ENCODE measurements around the gene CCDC32. TPM values are rescaled to one million over a fixed set of nuclear protein-coding genes. Genes with fewer than 3 reads are reported as not detected.
A peak's percentile ranks its signal among the peaks of the same experiment; 100 is the strongest.

CCDC32 gene
- total RNA-seq, 4 donors from 2014 or later, result 11.9 to 24.2 (median 17.2) TPM

DNA sequence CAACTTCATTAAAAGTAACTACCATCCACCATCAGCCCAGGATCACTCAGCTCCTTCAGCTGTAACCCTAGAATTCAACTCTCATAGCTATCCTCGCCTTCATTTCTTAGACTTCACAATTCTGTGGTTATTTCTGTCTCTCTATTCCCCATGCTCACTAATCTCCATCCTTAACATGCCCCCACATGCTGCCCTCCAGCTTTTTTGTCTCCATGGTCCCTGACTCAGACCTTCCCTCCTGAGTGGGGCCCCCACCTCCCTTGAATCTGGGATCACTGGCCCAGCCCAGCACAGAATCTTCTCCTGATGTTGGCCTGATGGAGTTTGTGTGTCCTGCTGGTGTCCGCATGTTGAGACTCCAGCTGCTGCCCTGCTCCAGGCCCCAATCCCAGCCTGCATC lies 52.4 kb downstream of the CCDC32 start:
- no peak for DNase-seq
- no peak for ATAC-seq
- intact Hi-C loops (cut with DNase I; ENCODE audit: low total_unique reads) (no loop called here), in situ Hi-C loops (cut with MboI; ENCODE audit: low sequenced_read_pairs in 4 of 4) (loop anchor here in 3 of 4 donors (10.0 to 25.0 kb wide), 3 partner anchors 62 to 375 kb away; partner anchors contain the start of genes RAD51 (in 1 of the 3) and VPS18 (in 1 of the 3))
- Histone ChIP-seq H3K4me1 (peaks cover 3 to 10% of the 10 kb centered on the region in 2 donors), H3K9me3 (no peaks in the 10 kb centered on the region), H3K36me3 (no peaks in the 10 kb centered on the region), H3K27me3 (no peaks in the 10 kb centered on the region), H3K4me3 (no peak overlapping the region), H3K27ac (peak overlapping the region; percentile 68 to 81 (median 74))
- TF ChIP-seq, protein P1, sequence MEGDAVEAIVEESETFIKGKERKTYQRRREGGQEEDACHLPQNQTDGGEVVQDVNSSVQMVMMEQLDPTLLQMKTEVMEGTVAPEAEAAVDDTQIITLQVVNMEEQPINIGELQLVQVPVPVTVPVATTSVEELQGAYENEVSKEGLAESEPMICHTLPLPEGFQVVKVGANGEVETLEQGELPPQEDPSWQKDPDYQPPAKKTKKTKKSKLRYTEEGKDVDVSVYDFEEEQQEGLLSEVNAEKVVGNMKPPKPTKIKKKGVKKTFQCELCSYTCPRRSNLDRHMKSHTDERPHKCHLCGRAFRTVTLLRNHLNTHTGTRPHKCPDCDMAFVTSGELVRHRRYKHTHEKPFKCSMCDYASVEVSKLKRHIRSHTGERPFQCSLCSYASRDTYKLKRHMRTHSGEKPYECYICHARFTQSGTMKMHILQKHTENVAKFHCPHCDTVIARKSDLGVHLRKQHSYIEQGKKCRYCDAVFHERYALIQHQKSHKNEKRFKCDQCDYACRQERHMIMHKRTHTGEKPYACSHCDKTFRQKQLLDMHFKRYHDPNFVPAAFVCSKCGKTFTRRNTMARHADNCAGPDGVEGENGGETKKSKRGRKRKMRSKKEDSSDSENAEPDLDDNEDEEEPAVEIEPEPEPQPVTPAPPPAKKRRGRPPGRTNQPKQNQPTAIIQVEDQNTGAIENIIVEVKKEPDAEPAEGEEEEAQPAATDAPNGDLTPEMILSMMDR (IDR thresholded peaks at IDR 0.05 in 4 of 5, conservative IDR thresholded peaks at IDR 0.05 in 1 of 5), result no peak
- no peak for TF ChIP-seq POLR2A (IDR thresholded peaks at IDR 0.05)

DNA sequence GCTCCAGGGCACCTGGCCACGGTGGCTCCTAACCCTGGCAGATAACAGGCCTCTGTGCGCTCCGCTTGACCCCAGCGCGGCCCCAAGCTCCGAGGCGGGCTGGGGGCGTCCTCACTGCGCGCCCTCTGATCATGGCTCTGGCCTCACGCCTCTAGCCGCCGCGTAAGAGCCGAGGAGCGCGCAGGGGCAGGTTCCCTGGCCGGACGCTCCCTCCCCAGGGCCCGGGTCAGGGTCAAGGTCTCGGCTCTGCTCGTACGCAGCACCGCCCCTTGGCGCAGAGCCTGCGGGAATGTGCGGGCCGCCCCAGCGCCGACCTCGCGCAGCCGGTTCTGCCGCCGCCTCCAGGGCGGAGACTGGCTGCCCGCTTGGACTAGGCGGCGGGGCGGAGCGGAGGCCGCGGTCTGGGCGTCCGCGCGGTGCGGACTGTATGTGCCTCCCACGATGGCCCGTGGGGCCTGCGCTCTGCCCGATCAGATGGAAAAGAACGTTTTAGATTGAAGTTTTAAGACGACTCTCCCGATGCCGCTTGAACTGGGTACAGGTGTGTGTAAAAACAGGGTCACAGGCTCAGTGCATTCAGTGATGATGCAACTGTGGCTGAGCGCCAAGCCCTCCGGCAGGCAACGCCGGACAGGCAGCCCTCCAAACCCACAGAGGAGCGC lies 53.2 kb downstream of the CCDC32 start:
- intact Hi-C loops (cut with DNase I; ENCODE audit: low total_unique reads), result no loop called here

DNA sequence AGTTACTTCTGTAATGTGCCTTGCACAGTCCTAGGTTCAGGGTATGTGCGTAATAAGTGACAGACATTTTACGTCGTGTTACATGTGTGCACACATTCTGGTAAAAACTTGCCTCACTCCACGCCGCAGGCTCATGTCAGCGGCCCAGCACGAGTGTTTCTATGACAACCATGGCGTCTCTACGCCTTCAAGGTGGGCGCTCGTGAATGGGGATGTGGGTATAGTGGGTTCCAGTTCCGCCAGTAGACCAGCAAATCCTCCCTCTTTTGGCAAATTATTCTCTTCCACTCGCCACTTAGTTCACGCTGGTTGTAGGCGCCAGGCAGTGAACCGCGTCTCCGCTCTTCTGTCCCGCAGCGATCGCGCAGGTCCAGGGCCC lies 53.8 kb downstream of the CCDC32 start:
- H3K27me3 ChIP-seq, result no peaks in the 10 kb centered on the region
- no peaks in the 10 kb centered on the region for H3K36me3 ChIP-seq
- H3K27ac ChIP-seq, result peak overlapping the region; percentile 68 to 81 (median 74)
- DNase-seq, result no peak
- ATAC-seq, result peak; percentile 26 to 39
- H3K9me3 ChIP-seq, result no peaks in the 10 kb centered on the region
- intact Hi-C loops (cut with DNase I; ENCODE audit: low total_unique reads) (no loop called here), in situ Hi-C loops (cut with MboI; ENCODE audit: low sequenced_read_pairs in 4 of 4) (loop anchor here in 3 of 4 donors (10.0 to 25.0 kb wide), 3 partner anchors 64 to 376 kb away; partner anchors contain the start of genes RAD51 (in 1 of the 3) and VPS18 (in 1 of the 3))
- H3K4me1 ChIP-seq, result peaks cover 6 to 20% of the 10 kb centered on the region in 2 donors
- peak overlapping the region; percentile 63 to 73 (median 69) for H3K4me3 ChIP-seq
- TF ChIP-seq POLR2A (IDR thresholded peaks at IDR 0.05), result no peak
- TF ChIP-seq, protein P1 (IDR thresholded peaks at IDR 0.05 in 4 of 5, conservative IDR thresholded peaks at IDR 0.05 in 1 of 5), result no peak

More for the DNA sequence above, 53.2 kb downstream of the CCDC32 start:
- ATAC-seq (peak; percentile 71 to 74), DNase-seq (peak; percentile 39 to 72)
- in situ Hi-C loops (cut with MboI; ENCODE audit: low sequenced_read_pairs in 4 of 4), result loop anchor here in 3 of 4 donors (10.0 to 25.0 kb wide), 3 partner anchors 63 to 376 kb away; partner anchors contain the start of genes RAD51 (in 1 of the 3) and VPS18 (in 1 of the 3)
- Histone ChIP-seq H3K27ac (peak overlapping the region; percentile 68 to 81 (median 74)), H3K9me3 (no peaks in the 10 kb centered on the region), H3K27me3 (no peaks in the 10 kb centered on the region), H3K36me3 (no peaks in the 10 kb centered on the region), H3K4me3 (peak overlapping the region; percentile 63 to 73 (median 69)), H3K4me1 (peaks cover 6 to 19% of the 10 kb centered on the region in 2 donors)
- TF ChIP-seq POLR2A (IDR thresholded peaks at IDR 0.05), result no peak
- TF ChIP-seq, protein P1 (IDR thresholded peaks at IDR 0.05 in 4 of 5, conservative IDR thresholded peaks at IDR 0.05 in 1 of 5), result no peak

DNA sequence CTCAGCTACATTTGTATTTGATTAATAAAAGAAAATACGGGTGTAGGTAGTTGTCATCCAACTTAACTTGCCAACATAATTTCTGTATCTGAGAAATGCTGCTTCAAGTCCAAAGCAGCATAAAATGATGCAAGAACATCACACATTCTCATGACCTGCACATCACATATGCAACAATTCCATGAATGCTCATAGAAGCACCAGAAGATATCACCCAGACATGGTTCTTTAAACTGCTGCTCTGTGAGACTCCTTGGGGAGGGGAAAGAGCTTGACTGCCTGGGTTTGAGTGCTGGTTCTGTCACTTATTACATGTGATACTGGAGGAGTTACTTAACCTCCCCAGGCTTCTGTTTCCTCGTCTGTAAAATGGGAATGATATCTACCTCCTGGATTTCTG lies 54.6 kb downstream of the CCDC32 start:
- H3K27me3 ChIP-seq, result no peaks in the 10 kb centered on the region
- H3K4me1 ChIP-seq, result peaks cover 6 to 20% of the 10 kb centered on the region in 2 donors
- no peaks in the 10 kb centered on the region for H3K36me3 ChIP-seq
- ATAC-seq (no peak), DNase-seq (no peak)
- TF ChIP-seq POLR2A (IDR thresholded peaks at IDR 0.05), result no peak
- TF ChIP-seq, protein P1 (IDR thresholded peaks at IDR 0.05 in 4 of 5, conservative IDR thresholded peaks at IDR 0.05 in 1 of 5), result no peak
- no peak overlapping the region for H3K27ac ChIP-seq
- H3K9me3 ChIP-seq, result no peaks in the 10 kb centered on the region
- in situ Hi-C loops (cut with MboI; ENCODE audit: low sequenced_read_pairs in 4 of 4), result loop anchor here in 3 of 4 donors (10.0 to 25.0 kb wide), 3 partner anchors 65 to 377 kb away; partner anchors contain the start of genes RAD51 (in 1 of the 3) and VPS18 (in 1 of the 3)
- H3K4me3 ChIP-seq, result no peak overlapping the region
- intact Hi-C loops (cut with DNase I; ENCODE audit: low total_unique reads), result no loop called here
